SK-N-DZ (cell line): Measurements from ENCODE around the gene TTR.

Experiments used
- DNase-seq: peaks from one replicate; pipeline ENCODE4 v3.0.0-alpha.2; 2015; ENCODE audit warnings: low spot score

TTR gene

DNA sequence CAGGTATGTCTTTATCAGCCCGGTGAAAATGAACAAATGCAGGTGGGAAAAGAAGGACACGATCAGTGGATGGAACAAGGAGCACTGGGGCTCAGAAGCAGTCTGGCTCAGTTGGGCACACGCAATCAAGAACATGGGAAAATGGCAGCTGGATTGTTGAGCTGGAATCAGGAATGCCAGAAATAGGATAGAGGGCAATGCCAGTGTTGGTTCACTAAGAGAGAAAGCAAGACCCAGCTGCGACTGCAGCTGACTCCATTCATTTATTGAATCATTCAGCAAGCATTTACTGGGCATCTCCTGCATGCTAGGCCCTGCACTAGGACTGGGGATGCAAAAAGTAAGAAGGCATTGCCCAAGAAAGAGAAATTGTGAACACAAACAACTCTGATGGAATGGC lies 13.6 kb upstream of the TTR start:
- no peak for DNase-seq

DNA sequence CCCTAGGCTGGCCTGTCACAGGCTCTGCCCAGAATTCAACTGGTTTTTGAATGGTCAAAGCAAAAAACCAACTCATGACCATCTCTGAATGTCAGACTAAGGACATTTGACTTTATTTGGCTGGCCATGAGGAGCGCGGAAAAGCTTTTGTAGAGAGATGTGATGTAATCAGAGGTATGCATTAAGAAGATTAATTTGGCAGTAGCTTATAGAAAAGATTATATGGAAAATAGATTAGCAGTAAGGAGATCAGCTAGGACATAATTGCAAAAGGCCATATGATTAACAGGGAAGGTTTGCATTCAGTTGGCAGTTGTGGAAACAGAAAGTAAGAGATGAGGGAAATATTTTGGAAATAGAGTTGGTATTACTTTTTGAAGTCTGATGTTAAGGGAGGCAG lies 12.3 kb upstream of the TTR start:
- DNase-seq = no peak

DNA sequence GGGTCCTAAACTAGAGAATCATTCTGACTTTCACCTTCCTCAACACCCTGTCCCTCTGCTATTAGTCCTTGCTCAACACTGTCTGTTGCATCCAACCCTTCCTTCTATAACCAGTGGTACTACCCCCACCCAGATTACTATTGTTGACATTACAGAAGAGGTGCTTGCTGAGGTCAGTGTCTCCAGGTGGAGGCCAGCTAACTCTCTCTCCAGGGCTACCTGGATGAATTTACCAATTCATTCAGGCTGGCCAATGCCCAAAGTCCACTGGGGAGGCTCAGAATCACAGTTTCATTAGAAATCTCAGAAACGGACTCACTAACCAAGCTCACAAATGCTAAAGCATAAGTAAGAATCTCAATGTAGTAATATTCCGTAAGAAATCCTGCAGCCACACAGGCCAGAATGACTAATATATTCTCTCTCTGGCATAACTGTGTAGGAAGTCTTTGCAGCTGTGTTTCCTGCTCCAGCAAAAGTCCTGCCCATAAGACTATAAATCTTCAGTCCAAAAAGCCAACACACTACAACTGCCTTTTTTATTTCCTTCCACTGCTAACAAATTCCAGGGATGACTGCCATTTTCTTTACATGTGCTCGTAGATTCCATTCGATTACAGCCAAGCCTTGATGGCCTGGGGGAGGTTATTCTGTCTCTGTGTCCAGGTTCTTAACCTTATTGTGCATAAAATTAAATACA lies 10.0 kb upstream of the TTR start:
- DNase-seq = no peak

DNA sequence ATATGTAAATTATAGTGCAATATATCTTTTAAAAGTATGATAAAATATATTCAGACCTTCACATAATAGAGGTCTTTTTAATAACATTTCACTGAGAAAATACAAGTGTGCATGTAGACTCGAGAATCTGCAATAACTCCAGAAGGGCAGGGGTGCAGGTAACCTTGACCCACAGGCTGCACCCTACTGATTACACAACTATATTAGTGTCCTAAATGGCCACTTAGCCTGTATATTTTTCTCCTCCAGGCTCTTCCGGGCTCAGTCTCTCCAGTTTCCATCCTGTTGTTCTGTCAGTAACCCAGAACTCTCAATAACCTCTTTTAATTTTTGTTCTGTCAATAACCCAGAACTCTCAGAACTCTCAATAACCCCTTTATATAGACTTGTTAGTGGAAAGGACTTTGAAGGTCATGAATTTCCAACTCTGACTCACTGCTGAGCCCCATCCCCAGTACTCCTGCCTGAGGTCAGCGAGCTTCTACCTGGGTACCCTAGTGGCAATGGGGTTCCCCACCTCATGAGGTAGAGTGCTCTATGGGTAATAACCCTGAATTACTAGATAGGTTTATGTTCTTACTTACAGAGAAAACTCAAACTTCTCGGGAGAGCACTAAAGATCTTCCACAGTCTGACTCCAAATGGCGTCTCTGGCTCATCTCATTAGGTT lies 8.4 kb upstream of the TTR start:
- no peak for DNase-seq

DNA sequence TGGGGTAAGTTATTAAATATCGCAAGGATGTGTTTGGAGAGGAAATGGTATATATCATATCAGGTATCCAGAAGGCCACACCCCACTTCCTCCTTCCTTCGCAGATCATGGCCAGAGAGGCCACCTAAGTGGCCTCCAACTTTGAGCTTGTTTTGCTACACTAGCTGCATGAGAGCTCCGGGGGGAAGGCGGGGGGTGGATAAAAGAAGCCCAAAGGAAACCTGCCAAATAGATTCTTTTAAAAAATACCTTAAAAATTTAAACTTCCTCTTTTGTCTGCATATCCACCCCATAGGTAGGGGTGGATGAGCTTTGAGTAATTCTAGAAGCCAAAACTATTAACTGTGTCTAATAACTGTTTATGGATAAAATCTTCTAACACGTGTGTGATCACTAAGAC lies 5.7 kb upstream of the TTR start:
- no peak for DNase-seq

DNA sequence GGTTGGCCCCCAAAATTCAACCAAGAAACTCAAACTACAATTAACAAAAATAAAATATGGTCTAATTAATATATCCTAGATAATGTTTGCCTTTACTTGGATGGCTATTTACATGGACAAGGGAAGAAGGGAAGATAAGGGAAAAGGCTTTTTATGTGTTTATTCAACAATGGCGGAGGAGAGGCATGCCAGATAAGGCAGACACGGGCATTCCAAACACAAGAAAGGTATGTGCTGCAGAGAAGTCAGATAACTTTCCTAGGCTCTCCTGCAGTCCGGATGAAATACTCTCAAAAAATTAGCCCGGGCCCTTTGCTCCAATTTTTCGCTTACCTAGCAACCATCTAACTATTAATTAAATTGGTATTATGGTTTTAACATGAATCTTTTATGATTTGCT lies 5.1 kb upstream of the TTR start:
- no peak for DNase-seq

DNA sequence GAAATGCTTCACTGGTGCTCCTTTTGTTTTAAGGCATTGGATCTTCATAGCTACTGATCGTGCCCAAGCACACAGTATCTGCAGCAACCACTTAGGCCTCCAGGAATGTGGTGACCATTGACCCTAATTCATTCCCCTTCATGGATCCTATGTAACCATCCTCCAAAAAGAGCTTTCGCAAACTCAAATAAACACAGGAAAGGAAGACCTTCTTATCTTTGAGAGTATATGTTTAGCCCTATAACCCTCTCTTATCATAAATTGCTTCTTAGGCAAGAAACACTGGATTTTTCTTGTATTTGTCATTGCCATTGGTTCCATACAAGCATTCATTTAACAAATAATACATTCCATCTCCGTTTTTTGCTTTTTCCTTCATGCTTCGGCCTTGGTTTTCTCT lies 4.1 kb upstream of the TTR start:
- no peak for DNase-seq

DNA sequence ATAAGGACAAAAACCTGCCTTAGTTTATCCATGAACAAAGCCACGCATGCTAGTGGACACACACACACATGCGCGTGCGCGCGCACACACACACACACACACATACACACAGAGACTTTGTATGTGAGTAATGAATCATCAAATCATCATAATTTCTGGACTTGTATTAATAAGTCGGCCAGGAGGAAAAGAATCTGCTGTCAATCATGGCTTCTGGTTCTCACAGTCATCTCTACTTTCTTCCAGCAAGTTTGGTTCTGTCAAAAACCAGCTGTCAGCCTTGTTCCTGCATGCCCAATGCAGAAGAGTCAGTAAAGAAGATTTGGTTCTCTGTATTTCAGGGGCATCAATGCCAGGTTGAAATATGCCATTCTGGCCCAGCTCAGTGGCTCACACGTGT lies 1.1 kb upstream of the TTR start:
- no peak for DNase-seq

DNA sequence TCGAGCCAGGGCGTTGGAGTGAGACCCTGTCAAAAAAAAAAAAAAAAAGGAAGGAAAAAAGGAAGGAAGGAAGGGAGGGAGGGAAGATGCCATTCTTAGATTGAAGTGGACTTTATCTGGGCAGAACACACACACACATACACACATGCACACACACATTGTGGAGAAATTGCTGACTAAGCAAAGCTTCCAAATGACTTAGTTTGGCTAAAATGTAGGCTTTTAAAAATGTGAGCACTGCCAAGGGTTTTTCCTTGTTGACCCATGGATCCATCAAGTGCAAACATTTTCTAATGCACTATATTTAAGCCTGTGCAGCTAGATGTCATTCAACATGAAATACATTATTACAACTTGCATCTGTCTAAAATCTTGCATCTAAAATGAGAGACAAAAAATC lies 564 bp upstream of the TTR start:
- no peak for DNase-seq

DNA sequence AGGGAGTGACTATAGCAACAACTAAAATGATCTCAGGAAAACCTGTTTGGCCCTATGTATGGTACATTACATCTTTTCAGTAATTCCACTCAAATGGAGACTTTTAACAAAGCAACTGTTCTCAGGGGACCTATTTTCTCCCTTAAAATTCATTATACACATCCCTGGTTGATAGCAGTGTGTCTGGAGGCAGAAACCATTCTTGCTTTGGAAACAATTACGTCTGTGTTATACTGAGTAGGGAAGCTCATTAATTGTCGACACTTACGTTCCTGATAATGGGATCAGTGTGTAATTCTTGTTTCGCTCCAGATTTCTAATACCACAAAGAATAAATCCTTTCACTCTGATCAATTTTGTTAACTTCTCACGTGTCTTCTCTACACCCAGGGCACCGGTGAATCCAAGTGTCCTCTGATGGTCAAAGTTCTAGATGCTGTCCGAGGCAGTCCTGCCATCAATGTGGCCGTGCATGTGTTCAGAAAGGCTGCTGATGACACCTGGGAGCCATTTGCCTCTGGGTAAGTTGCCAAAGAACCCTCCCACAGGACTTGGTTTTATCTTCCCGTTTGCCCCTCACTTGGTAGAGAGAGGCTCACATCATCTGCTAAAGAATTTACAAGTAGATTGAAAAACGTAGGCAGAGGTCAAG lies 955 bp downstream of the TTR start:
- DNase-seq = no peak

DNA sequence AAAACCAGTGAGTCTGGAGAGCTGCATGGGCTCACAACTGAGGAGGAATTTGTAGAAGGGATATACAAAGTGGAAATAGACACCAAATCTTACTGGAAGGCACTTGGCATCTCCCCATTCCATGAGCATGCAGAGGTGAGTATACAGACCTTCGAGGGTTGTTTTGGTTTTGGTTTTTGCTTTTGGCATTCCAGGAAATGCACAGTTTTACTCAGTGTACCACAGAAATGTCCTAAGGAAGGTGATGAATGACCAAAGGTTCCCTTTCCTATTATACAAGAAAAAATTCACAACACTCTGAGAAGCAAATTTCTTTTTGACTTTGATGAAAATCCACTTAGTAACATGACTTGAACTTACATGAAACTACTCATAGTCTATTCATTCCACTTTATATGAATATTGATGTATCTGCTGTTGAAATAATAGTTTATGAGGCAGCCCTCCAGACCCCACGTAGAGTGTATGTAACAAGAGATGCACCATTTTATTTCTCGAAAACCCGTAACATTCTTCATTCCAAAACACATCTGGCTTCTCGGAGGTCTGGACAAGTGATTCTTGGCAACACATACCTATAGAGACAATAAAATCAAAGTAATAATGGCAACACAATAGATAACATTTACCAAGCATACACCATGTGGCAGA lies 3.6 kb downstream of the TTR start:
- DNase-seq = no peak

DNA sequence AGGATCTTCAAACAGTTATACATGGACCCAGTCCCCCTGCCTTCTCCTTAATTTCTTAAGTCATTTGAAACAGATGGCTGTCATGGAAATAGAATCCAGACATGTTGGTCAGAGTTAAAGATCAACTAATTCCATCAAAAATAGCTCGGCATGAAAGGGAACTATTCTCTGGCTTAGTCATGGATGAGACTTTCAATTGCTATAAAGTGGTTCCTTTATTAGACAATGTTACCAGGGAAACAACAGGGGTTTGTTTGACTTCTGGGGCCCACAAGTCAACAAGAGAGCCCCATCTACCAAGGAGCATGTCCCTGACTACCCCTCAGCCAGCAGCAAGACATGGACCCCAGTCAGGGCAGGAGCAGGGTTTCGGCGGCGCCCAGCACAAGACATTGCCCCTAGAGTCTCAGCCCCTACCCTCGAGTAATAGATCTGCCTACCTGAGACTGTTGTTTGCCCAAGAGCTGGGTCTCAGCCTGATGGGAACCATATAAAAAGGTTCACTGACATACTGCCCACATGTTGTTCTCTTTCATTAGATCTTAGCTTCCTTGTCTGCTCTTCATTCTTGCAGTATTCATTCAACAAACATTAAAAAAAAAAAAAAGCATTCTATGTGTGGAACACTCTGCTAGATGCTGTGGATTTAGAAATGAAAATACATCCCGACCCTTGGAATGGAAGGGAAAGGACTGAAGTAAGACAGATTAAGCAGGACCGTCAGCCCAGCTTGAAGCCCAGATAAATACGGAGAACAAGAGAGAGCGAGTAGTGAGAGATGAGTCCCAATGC lies 4.6 kb downstream of the TTR start:
- peak; percentile 33 for DNase-seq

DNA sequence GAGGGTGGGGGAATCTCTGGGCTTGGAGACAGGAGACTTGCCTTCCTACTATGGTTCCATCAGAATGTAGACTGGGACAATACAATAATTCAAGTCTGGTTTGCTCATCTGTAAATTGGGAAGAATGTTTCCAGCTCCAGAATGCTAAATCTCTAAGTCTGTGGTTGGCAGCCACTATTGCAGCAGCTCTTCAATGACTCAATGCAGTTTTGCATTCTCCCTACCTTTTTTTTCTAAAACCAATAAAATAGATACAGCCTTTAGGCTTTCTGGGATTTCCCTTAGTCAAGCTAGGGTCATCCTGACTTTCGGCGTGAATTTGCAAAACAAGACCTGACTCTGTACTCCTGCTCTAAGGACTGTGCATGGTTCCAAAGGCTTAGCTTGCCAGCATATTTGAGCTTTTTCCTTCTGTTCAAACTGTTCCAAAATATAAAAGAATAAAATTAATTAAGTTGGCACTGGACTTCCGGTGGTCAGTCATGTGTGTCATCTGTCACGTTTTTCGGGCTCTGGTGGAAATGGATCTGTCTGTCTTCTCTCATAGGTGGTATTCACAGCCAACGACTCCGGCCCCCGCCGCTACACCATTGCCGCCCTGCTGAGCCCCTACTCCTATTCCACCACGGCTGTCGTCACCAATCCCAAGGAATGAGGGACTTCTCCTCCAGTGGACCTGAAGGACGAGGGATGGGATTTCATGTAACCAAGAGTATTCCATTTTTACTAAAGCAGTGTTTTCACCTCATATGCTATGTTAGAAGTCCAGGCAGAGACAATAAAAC lies 6.5 kb downstream of the TTR start:
- no peak for DNase-seq

DNA sequence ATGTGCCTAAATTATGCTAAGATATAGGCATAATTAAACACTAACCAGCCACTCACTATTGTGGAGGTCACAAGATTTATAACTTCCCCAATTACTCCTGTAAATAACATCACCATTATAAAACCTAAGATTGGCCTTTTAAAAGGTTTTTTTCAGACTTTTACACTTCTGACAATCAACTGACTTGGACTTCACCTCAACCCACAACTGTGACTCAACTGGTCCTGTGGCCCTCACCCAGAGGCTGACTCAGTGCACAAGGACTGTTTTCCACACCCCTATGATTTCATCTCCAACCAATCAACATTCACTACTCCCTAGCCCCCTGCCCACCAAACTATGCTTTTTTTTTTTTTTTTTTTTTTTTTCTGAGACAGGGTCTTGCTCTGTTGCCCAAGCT lies 11.6 kb downstream of the TTR start:
- DNase-seq = no peak

DNA sequence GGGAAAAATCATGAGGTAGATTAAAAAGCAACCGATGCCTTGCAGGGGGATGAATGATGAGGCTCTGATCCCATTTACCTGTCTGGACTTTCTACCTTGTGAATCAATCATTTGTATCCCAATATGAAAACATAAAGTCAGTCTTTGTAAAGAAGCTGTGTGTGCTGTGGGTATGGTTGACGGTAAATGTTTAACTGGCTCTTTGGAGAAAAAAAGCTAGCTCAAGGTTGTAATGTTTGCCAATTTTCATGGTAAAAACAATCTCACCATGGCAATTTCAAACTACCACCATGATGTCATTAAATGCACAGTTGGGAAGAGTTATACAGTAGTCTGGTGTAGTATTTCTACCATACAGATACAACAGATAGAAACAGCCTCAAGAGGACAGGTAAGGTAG lies 14.6 kb downstream of the TTR start:
- no peak for DNase-seq

DNA sequence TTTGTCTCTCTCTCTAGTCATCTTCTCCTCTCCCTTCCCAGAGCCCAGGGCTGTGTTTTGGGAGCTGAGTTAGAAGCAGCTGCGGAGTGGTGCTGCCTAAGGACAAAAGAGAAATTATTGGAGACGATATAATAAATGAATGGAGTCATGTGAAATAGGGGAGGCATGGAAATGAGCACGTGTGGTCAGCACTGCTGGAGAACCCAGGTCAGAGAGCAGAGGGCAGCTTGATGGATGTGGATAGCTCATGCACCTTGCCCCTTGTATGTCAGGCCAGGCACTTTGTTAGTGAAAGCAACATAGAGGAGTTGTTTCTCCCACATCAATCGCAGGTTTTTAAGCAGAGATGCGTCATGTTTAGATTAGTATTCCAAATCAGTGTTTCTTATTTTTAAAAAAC lies 15.7 kb downstream of the TTR start:
- no peak for DNase-seq

DNA sequence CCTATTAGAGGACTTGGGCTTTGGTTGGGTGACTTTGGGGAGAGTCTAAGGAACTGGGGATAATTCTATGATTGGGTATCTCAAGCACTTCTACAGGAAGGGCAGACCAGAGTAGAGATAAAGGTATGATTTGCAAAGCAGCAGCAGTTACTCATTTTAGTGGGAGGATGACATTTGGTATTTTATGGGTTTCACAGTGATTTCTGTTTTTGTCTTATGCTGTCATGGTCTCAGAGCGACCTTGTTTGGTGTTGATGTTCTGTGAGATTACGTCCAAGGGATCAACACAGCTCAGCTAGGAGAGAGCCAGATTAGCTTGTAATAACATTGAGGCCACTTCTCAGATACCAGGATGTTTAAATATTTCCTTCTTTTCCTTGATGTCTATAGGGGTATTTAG lies 18.2 kb downstream of the TTR start:
- DNase-seq = no peak

DNA sequence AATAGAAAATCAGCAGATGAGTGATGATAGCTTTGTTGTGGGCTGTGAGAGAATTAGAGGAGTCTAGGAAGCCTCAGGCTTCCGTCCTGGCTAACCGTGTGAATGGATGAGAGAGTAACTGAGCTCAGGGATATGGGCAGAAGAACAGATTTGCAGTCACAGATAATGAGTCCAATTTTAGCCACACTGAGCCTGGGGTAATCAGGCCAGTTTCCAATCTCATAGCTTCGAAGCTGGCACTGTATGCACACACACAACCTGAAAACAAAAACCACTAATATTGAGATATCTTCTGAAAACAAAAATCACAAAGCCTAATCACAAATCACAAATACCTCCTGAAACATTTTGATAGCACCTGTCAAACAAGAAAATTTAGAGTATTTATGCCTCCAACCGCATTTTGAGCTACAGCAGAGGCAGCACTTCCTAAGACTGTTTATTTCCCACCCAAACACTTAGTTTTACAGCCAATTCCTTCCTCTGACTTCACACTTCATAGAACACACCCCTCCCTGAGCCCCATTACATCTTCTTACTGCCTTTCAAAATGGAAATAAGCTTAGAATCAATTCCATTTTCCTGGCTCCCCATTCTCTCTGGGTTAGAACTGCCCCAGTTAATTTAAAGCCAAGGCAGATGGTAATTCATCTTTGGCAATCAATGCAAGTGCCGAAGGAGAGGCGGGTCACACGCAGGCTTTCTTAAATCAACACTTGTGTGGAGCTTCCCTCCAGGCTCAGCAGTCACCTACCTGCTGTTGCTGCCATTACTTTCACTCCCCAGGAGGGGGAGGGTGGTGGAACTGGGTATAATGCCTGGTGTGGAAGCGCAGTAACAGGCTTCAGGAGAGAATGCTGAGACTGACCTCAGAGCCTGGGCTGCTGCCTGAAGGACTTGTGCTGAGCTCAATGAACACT lies 18.9 kb downstream of the TTR start:
- DNase-seq = peak; percentile 56

DNA sequence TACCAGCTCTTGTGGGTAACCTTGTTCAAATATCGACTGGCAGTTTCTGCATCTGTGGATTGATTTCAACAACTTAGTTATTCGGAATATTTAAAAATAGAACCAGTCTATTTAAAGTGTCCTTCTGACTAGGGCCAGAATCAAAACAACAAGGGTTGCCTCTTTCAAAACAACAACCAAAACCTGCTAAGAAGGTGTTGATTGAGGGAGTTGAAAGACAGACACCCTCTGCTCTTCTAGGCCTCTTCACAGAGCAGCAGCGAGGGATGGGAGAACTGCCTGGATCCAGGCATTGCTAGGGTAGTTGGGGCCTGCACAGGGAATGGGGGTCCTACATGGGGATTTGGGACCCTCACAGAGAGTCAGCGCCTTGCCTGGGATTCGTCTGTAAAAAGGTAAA lies 19.8 kb downstream of the TTR start:
- no peak for DNase-seq

DNA sequence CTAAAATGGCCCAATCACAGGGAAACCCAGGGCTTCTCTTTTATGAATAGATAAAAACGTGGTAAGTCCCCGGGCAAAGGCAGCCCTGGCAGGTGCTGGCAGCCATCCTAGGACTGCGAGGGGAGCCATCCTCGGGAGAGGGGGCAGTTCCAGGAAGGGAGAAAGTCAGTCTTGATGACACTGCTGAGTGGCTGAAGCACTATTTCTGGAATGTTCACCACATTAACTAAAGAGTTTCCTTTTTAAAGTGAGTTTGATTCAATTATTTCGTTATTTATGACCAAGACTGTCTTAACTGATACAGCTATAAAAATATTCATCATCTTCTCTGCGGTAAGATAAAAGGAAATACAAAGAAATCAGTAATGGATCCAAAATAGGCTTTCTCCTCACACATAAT lies 20.4 kb downstream of the TTR start:
- DNase-seq = no peak
